HG03354 (cell line): ENCODE measurements around the gene FILIP1.
"Not testable (repeated sequence)": the region's sequence is repeated elsewhere in the genome, so short reads cannot be mapped to it uniquely, and the experiment has no call there.

Experiments used
- ATAC-seq: cut with Tn5 transposase; IDR thresholded peaks from one replicate; pipeline ENCODE4 v1.9.1; 2021; ENCODE audit warnings: mild to moderate bottlenecking; ENCODE audit not compliant: unreplicated experiment, poor library complexity, severe bottlenecking

FILIP1 gene

DNA sequence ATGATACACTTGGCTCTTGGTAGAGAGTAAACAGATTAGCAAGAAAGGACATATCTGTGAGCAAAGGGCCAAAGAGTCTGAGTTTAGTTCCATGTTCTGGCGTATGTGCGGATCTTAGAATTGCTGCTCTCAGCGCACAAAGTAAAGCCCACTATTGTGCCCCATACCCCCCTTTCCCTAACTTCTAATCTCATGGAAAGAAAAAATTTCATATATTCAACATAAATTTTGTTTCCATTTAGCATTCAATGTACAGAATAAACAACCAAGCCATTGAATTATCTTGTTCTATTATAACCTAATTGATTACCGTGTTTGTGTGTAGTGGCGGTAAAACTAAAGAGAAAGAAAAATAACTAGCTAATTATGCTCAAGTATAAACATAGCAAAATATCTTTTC is 30.5 kb downstream of the FILIP1 start:
- ATAC-seq = no peak

DNA sequence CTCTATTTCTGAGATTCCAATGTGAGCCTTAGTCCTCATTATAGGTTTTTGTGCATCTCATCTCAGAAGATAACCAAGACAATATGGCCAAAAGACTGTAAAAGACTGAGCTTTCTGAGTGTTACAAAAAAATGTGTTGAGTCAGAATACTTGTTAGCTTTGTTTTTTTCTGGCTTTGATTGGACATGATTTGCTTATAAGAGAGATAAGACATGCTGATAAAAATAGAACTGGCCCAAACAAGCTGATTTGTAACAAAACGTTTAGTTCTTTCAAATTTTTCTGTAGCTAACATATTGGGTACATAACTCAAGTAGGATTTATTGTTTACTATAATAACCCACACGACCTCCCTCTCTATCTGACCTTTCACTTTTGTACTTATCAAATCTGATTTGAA is 32.9 kb downstream of the FILIP1 start:
- no peak for ATAC-seq

GRCh38 chr6:75458895-75459294 is 34.7 kb downstream of the FILIP1 start:
- ATAC-seq = no peak

- no peak for ATAC-seq
Measured at GRCh38 chr6:75450903-75451302, 42.7 kb downstream of the FILIP1 start.

DNA sequence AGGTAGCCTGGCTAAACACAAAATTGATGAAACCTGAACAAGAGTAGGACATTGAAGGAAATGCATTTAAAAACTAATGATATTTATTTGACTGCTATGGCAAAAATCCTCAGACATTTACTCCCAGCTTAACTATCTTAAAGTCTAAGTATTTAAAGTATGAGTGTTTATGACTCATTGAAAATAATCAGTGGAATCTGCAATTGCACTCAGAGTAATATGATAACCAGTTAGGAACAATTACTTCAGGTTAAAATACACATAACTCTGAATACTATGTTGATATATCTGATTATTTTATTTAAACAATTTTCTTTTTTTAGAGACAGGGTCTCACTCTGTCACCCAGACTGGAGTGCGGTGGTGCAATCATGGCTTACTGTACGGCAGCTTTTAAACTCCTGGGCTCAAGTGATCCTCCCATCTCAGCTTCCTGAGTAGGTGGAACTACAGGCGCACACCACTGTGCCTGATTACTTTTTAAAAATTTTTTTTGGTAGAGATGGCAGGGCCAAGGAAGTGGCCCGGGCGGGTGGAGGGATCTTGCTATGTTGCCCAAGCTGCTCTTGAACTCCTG is 43.9 kb downstream of the FILIP1 start:
- no peak for ATAC-seq

DNA sequence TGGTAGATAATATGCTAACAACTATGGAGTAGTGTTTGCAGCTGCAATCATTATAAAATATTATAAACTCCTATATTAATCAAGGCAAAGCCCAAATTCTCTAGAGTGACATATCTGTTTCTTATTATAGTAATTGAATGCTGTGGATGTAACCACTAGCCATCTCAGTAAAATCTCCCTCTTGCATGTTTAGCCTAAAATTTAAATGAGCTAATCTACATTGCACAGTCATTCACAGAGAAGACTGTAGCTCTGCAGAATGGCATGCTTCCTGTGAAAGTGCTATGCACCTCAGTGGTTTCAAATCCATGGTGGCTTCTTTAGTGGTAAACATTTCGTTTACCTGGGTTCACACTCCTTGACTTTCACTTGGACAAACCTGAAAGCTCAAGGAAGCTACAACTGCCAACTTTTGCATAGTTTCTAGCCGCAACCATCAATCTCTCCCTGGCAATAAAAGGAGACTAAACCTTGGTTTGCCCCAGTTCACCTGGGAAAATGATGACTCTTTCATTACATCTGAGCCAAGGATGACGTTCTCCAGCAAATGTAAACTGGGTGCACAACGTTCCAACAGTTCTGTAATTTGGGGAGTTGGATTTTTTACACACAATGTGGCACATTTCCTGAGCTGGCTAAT is 47.2 kb downstream of the FILIP1 start:
- peak; percentile 87 for ATAC-seq

DNA sequence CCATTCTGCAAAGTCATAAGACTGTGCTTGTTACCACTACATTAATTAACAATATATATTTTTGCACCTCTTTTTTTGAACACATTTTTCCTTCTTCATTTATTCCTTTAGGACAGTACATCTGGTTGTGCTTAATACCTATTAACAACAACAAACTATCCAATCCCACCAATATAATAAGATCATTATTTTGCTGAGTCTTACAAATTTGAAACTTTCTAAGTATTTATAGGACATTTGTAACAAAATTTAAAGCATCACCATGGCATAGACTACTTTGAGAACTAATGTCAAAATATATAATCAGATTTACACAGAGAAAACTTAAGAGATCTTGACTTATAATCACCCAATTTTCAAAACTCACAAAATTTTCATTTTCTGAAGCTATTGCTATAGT is 47.9 kb downstream of the FILIP1 start:
- no peak for ATAC-seq

GRCh38 chr6:75444899-75445298 is 48.7 kb downstream of the FILIP1 start:
- ATAC-seq = no peak

DNA sequence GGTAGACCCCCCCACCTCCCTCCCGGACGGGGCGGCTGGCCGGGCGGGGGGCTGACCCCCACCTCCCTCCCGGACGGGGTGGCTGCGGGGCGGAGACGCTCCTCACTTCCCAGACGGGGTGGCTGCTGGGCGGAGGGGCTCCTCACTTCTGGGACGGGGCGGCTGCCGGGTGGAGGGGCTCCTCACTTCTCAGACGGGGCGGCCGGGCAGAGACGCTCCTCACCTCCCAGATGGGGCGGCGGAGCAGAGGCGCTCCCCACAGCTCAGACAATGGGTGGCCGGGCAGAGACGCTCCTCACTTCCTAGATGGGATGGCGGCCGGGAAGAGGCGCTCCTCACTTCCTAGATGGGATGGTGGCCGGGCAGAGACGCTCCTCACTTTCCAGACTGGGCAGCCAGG is 51.7 kb downstream of the FILIP1 start:
- not testable (repeated sequence) for ATAC-seq

GRCh38 chr6:75441479-75441878 is 52.1 kb downstream of the FILIP1 start:
- not testable (repeated sequence) for ATAC-seq

DNA sequence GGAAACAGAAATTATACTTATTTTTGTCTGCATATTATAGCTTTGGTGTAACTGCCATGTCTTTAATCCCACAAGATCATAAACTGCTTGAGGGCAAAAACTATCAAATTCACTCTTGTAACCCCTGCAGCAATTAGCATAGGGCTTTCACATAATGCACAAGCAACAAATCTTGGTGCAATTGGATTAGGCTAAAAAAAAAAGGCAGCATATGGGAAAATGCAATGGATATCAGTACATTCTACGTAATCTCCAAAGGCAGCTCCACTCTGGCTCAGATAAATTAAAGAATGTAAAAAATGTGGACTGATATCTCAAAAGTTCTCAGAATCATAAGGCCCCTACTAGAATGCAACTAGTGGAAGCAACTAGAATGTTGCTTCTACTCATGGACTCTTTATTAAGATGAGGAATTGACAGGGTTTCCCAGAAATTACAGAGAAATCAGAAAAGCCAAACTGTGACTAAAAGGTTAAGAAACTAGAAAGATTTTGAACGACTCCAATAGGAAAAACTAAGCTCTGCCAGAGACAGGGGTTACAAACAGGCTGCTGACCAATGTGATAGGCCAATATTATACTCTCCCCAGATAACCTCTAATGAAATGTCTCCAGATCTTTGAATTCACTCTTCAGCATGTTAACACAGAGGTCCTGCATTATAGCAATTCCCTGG is 55.0 kb downstream of the FILIP1 start:
- no peak for ATAC-seq

DNA sequence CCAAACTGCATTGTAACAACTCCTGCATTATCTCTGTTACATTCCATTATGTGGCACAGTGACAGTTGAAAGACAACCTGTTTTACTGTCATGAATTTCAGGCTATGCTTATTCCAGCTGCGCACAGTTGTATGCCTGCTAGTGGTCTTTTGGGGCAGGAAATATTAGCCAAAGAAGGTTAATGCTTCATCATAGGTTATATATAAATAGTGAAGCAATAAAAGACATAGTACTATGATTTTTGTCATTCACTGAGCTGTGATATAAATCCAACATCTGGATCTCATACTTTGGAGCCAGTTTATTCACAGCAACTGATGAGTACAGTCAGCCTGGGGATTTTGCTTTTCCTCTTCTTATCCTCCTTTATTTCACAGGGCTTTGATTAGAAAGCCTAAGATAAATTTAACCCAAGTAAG is 55.6 kb downstream of the FILIP1 start:
- no peak for ATAC-seq

DNA sequence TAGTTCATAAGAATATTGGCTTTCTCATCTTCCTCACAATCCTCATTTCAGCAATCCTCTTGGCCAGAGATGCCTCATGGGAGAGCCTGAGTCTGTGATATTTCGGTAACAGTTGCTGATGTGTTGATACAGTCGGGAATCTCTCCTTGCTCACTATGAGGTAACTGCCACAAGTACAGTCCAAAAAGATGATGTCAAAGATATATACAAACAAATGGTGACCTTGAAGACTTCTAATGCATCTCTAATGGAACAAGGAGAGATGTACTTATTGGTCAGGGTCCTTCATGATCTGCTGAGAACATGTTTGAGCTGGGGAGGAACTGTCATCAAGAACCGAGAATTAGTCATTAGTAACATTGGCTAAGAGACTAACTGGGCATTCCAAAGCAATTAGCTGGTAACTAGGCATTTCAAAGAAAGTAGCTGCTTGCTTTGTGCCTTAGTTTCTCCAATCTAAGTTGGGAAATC is 56.1 kb downstream of the FILIP1 start:
- ATAC-seq = no peak

DNA sequence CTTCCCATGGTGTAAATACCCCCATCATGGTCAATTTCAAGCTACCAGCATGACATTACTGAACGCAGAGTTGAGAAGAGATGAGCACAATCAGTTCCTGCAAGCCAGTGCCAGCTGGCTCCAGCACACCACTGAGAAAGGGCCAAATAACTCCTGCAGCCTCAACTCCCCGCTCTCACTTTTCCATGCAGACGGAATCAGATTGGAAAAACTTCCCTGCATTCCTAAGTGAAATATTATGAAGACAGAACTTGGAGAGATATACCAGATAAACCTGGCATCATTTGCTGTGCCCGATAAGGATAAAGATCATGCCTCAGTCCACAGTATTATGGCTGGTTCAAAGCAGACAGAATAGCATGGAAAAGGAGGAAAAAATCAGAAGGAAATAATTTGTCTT is 56.7 kb downstream of the FILIP1 start:
- no peak for ATAC-seq

- not testable (repeated sequence) for ATAC-seq
Measured at GRCh38 chr6:75432809-75433208, 60.8 kb downstream of the FILIP1 start.

- ATAC-seq = peak; percentile 41
Measured at GRCh38 chr6:75431379-75431778, 62.2 kb downstream of the FILIP1 start.

DNA sequence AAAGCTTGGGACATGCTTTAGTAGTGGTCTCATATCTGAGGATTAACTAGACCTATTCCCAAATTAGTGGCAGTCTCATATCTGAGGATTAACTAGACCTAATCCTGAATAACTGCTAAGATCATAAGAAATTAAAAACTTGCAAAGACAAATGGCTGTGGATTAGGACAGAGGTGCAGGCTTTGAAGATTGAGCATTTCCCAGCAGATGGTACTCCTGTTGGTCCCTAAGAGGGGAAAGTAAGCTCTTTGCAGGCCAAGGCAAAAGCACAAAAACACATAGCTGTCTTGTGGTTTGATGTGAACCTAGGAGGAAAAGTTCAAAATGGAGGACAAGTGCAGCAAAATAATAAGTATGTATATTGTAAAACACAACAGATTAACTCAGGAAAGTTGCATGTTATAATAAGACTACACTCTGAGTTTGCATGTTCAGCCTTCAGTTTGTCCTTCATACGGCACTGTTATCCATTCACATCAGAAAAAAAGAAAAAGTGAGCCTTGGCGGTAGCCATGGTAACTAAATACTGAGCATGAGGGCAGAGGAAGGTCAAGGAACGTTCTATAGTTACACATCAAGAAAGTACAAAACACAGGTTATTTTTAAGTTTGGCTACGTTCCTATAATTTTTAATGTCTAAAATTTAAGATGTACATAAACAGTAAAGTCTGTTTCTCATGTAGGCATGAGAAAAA is 62.8 kb downstream of the FILIP1 start:
- ATAC-seq = no peak

- no peak for ATAC-seq
Measured at GRCh38 chr6:75429061-75429703, 64.4 kb downstream of the FILIP1 start.

DNA sequence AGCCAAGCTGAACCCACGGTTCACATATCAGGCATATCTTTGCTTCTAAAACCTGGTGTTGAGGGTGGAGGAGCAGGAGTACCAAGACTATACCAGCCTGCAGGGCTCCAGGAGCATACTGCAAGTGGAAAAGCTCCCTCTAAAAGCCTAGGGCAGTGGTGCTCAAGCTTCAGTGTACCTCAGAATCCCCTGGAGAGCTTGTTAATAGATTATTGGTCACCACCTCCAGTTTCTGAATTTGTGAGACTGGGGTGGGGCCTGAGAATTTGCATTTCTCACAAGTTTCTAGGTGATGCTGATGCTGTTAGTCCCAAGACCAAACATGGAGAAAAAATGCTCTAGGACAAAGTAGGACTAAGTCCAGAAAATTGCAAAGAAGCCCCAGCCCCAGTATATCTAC is 65.4 kb downstream of the FILIP1 start:
- ATAC-seq = peak; percentile 64

GRCh38 chr6:75427329-75427728 is 66.3 kb downstream of the FILIP1 start:
- no peak for ATAC-seq
